ENCODE data around the gene CDKAL1.

The CDKAL1 gene

GRCh38 chr6:21100991-21101390, 566.7 kb downstream of the CDKAL1 start:
- Histone ChIP-seq H4K20me1 (ENCODE audit: insufficient read depth, low read length) (no peaks in the 10 kb centered on the region), H3K9me3 (replicated peaks; ENCODE audit: insufficient read depth, low read length) (no peaks in the 10 kb centered on the region), H3K79me2 (ENCODE audit: low read length) (no peaks in the 10 kb centered on the region), H3K27me3 (replicated peaks; ENCODE audit: insufficient read depth, low read length) (no peaks in the 10 kb centered on the region), H3K9ac (ENCODE audit: low read length) (no peak overlapping the region), H3K4me3 (ENCODE audit: low read length) (no peak overlapping the region), H2AFZ (ENCODE audit: low read length) (no peak overlapping the region), H3K9me2 (replicated peaks; ENCODE audit: insufficient read depth, low read length) (no peaks in the 10 kb centered on the region), H3F3A (ENCODE audit: insufficient read depth, low read length) (no peaks in the 10 kb centered on the region), H3K4me2 (ENCODE audit: low read depth, low read length) (no peak overlapping the region), H3K27ac (ENCODE audit: low read length) (no peak overlapping the region), H3K36me3 (replicated peaks; ENCODE audit: insufficient read depth, low read length) (no peaks in the 10 kb centered on the region), H3K4me1 (ENCODE audit: low read length) (peaks cover 31% of the 10 kb centered on the region)
- no peak for TF ChIP-seq EZH2phosphoT487 (IDR thresholded peaks at IDR 0.05; ENCODE audit: low read length)
- TF ChIP-seq CTCF (IDR thresholded peaks at IDR 0.05; ENCODE audit: low read length), result no peak
- TF ChIP-seq EZH2 (optimal IDR thresholded peaks at IDR 0.05; ENCODE audit: low read depth, low read length), result no peak
- DNase-seq, result no peak

DNA sequence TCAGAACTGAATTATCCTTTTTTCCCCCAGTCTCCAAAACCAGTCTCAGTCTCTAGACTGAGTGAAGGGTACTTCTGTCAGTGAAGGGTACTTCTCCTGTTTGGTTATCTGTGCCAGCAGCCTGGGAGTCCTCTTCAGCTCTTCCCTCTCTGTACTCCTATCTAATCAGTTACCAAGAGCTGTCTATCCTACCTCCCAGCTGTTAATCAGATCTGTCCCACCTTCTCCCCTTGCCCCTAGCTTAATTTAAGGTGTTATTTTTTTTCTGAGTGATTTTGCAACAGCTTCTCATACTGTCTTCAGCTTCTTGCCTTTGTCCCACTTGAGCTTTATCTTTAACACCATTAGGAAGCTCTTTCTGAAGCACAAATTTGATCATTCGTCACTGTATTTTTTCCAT, 567.4 kb downstream of the CDKAL1 start:
- H2AFZ ChIP-seq (ENCODE audit: low read length), result no peak overlapping the region
- H3K4me3 ChIP-seq (ENCODE audit: low read length), result no peak overlapping the region
- no peaks in the 10 kb centered on the region for H3K9me3 ChIP-seq (replicated peaks; ENCODE audit: insufficient read depth, low read length)
- H3K27ac ChIP-seq (ENCODE audit: low read length), result no peak overlapping the region
- DNase-seq, result no peak
- no peaks in the 10 kb centered on the region for H3K9me2 ChIP-seq (replicated peaks; ENCODE audit: insufficient read depth, low read length)
- no peaks in the 10 kb centered on the region for H4K20me1 ChIP-seq (ENCODE audit: insufficient read depth, low read length)
- no peaks in the 10 kb centered on the region for H3F3A ChIP-seq (ENCODE audit: insufficient read depth, low read length)
- no peak overlapping the region for H3K4me2 ChIP-seq (ENCODE audit: low read depth, low read length)
- H3K36me3 ChIP-seq (replicated peaks; ENCODE audit: insufficient read depth, low read length), result no peaks in the 10 kb centered on the region
- TF ChIP-seq EZH2phosphoT487 (IDR thresholded peaks at IDR 0.05; ENCODE audit: low read length) (no peak), CTCF (IDR thresholded peaks at IDR 0.05; ENCODE audit: low read length) (no peak), EZH2 (optimal IDR thresholded peaks at IDR 0.05; ENCODE audit: low read depth, low read length) (no peak)
- no peak overlapping the region for H3K9ac ChIP-seq (ENCODE audit: low read length)
- H3K27me3 ChIP-seq (replicated peaks; ENCODE audit: insufficient read depth, low read length), result no peaks in the 10 kb centered on the region
- no peaks in the 10 kb centered on the region for H3K79me2 ChIP-seq (ENCODE audit: low read length)
- peaks cover 31% of the 10 kb centered on the region for H3K4me1 ChIP-seq (ENCODE audit: low read length)

GRCh38 chr6:21102201-21102600, 567.9 kb downstream of the CDKAL1 start:
- no peaks in the 10 kb centered on the region for H3K27me3 ChIP-seq (replicated peaks; ENCODE audit: insufficient read depth, low read length)
- no peak overlapping the region for H3K4me2 ChIP-seq (ENCODE audit: low read depth, low read length)
- TF ChIP-seq EZH2 (optimal IDR thresholded peaks at IDR 0.05; ENCODE audit: low read depth, low read length) (no peak), CTCF (IDR thresholded peaks at IDR 0.05; ENCODE audit: low read length) (no peak), EZH2phosphoT487 (IDR thresholded peaks at IDR 0.05; ENCODE audit: low read length) (no peak)
- no peaks in the 10 kb centered on the region for H3K9me3 ChIP-seq (replicated peaks; ENCODE audit: insufficient read depth, low read length)
- H3K27ac ChIP-seq (ENCODE audit: low read length), result no peak overlapping the region
- no peaks in the 10 kb centered on the region for H3F3A ChIP-seq (ENCODE audit: insufficient read depth, low read length)
- H2AFZ ChIP-seq (ENCODE audit: low read length), result no peak overlapping the region
- no peak for DNase-seq
- no peaks in the 10 kb centered on the region for H3K36me3 ChIP-seq (replicated peaks; ENCODE audit: insufficient read depth, low read length)
- H3K9ac ChIP-seq (ENCODE audit: low read length), result no peak overlapping the region
- H4K20me1 ChIP-seq (ENCODE audit: insufficient read depth, low read length), result no peaks in the 10 kb centered on the region
- no peaks in the 10 kb centered on the region for H3K9me2 ChIP-seq (replicated peaks; ENCODE audit: insufficient read depth, low read length)
- H3K79me2 ChIP-seq (ENCODE audit: low read length), result no peaks in the 10 kb centered on the region
- H3K4me3 ChIP-seq (ENCODE audit: low read length), result no peak overlapping the region
- peaks cover 31% of the 10 kb centered on the region for H3K4me1 ChIP-seq (ENCODE audit: low read length)
